A549 (cell line): Measurements from ENCODE around the gene MYH9. TPM values are rescaled to one million over a fixed set of nuclear protein-coding genes. Genes with fewer than 3 reads are reported as not detected.

ENCODE experiments used
- BHLHE40 ChIP-seq: IDR thresholded peaks from 2 replicates; pipeline ENCODE4 v1.6.1; 2012; ENCODE audit warnings: low read depth, low read length, inconsistent platforms
- CBX8 ChIP-seq: fragments of 200-600 bp; sonication (generic); IDR thresholded peaks from 2 replicates; pipeline ENCODE4 v1.6.1; 2016
- CHD2 ChIP-seq: fragments of 150-350 bp; IDR thresholded peaks from 2 replicates; pipeline ENCODE4 v1.6.1; 2014; ENCODE audit warnings: low read length; ENCODE audit not compliant: partially characterized antibody
- CHD4 ChIP-seq: fragments of 200-600 bp; sonication (generic); IDR thresholded peaks from 2 replicates; pipeline ENCODE4 v1.6.1; 2016; ENCODE audit warnings: antibody characterized with exemption, mild to moderate bottlenecking, borderline replicate concordance
- CTCF ChIP-seq: fragments of >200 bp; sonication (Bioruptor Twin); formaldehyde crosslinking; IDR thresholded peaks from 3 replicates; pipeline ENCODE4 v1.5.1; 2016
- EHF ChIP-seq: fragments of 250-450 bp; sonication (Bioruptor Pico); IDR thresholded peaks from 2 replicates; pipeline ENCODE4 v1.5.0; 2020; ENCODE audit warnings: mild to moderate bottlenecking
- EHMT2 ChIP-seq: fragments of 200-600 bp; sonication (generic); IDR thresholded peaks from 2 replicates; pipeline ENCODE4 v1.6.1; 2016; ENCODE audit warnings: antibody characterized with exemption, low read depth, mild to moderate bottlenecking, moderate library complexity
- EP300 ChIP-seq, 2 experiments: fragments of >200 bp; sonication (Bioruptor Twin); formaldehyde crosslinking; IDR thresholded peaks; 2 replicates in 1 of 2; 3 replicates in 1 of 2; pipeline ENCODE4 v1.6.1; 2016 to 2017
- FOSB ChIP-seq: fragments of 250-450 bp; sonication (Bioruptor Pico); IDR thresholded peaks from 2 replicates; pipeline ENCODE4 v1.5.0; 2020; ENCODE audit warnings: mild to moderate bottlenecking, moderate library complexity
- GATA3 ChIP-seq: IDR thresholded peaks from 2 replicates; pipeline ENCODE4 v1.6.1; 2012; ENCODE audit warnings: borderline replicate concordance
- HDAC2 ChIP-seq: fragments of 200-600 bp; sonication (generic); IDR thresholded peaks from 2 replicates; pipeline ENCODE4 v1.6.1; 2016
- HEYL ChIP-seq: fragments of 250-450 bp; sonication (Bioruptor Pico); IDR thresholded peaks from 2 replicates; pipeline ENCODE4 v1.8.0; 2021; ENCODE audit warnings: mild to moderate bottlenecking, moderate library complexity
- HOXA7 ChIP-seq: fragments of 250-450 bp; sonication (Bioruptor Pico); IDR thresholded peaks from 2 replicates; pipeline ENCODE4 v1.5.0; 2020; ENCODE audit warnings: mild to moderate bottlenecking, moderate library complexity
- HOXB13 ChIP-seq: fragments of 250-450 bp; sonication (Bioruptor Pico); IDR thresholded peaks from 2 replicates; pipeline ENCODE4 v1.5.0; 2020; ENCODE audit warnings: low read depth, mild to moderate bottlenecking, moderate library complexity
- JUNB ChIP-seq: fragments of >200 bp; sonication (Bioruptor Twin); formaldehyde crosslinking; IDR thresholded peaks from 2 replicates; pipeline ENCODE4 v1.6.1; 2016
- KDM1A ChIP-seq: fragments of 200-600 bp; sonication (generic); IDR thresholded peaks from 2 replicates; pipeline ENCODE4 v1.6.1; 2016; ENCODE audit warnings: low read depth, mild to moderate bottlenecking
- MAFK ChIP-seq: fragments of 450-650 bp; IDR thresholded peaks from 2 replicates; pipeline ENCODE4 v1.6.1; 2014; ENCODE audit not compliant: partially characterized antibody
- MAX ChIP-seq: IDR thresholded peaks from 2 replicates; pipeline ENCODE4 v1.6.1; 2012
- NR3C1 ChIP-seq: fragments of >200 bp; sonication (Bioruptor Twin); formaldehyde crosslinking; IDR thresholded peaks from 3 replicates; pipeline ENCODE4 v1.6.1; 2017
- PHF8 ChIP-seq: fragments of 200-600 bp; sonication (generic); IDR thresholded peaks from 2 replicates; pipeline ENCODE4 v1.6.1; 2016; ENCODE audit warnings: low read depth, mild to moderate bottlenecking, antibody characterized with exemption, moderate library complexity, borderline replicate concordance
- SMC3 ChIP-seq: fragments of >200 bp; sonication (Bioruptor Twin); formaldehyde crosslinking; IDR thresholded peaks from 3 replicates; pipeline ENCODE4 v1.6.1; 2018; ENCODE audit warnings: inconsistent platforms
- ZC3H11A ChIP-seq: fragments of 450-650 bp; IDR thresholded peaks from 2 replicates; pipeline ENCODE4 v1.6.1; 2014; ENCODE audit warnings: antibody characterized with exemption, mild to moderate bottlenecking
- ZFP36 ChIP-seq: fragments of 450-650 bp; IDR thresholded peaks from 2 replicates; pipeline ENCODE4 v1.6.1; 2014; ENCODE audit warnings: borderline replicate concordance; ENCODE audit not compliant: partially characterized antibody
- ZNF302 ChIP-seq: fragments of 250-450 bp; sonication (Bioruptor Pico); IDR thresholded peaks from 2 replicates; pipeline ENCODE4 v1.9.0; 2021; ENCODE audit warnings: inconsistent platforms, mild to moderate bottlenecking, moderate library complexity
- ZSCAN20 ChIP-seq: fragments of 250-450 bp; sonication (Bioruptor Pico); IDR thresholded peaks from 2 replicates; pipeline ENCODE4 v1.8.0; 2022; ENCODE audit warnings: mild to moderate bottlenecking, moderate library complexity
- polyA plus RNA-seq, 4 experiments: library from polyadenylated mRNA; depleted of rRNA in 3 of 4; stranded (reverse); fragments of >200 nt; fragmentation: RNase III in 1 of 4; extraction: RNeasy Plus Mini Kit Qiagen cat#74134 plus additional on column Dnase treatment in 1 of 4; gene quantifications; 2 replicates in 3 of 4; 3 replicates in 1 of 4; pipeline ENCODE4 v1.2.3, GENCODE V29; 2011 to 2017
- TF ChIP-seq, protein P1 (sequence below): fragments of 250-450 bp; sonication (Bioruptor Pico); IDR thresholded peaks from 2 replicates; pipeline ENCODE4 v1.5.0; 2020; ENCODE audit warnings: low read depth, mild to moderate bottlenecking, moderate library complexity
- TF ChIP-seq, protein P2 (sequence below): fragments of 250-450 bp; sonication (Bioruptor Pico); IDR thresholded peaks from 2 replicates; pipeline ENCODE4 v1.5.0; 2021; ENCODE audit warnings: mild to moderate bottlenecking, moderate library complexity, borderline replicate concordance

The MYH9 gene
- polyA plus RNA-seq, 2 of the 4 experiments (the other 2 are of a cell fraction) = 92.1 to 158 TPM

DNA sequence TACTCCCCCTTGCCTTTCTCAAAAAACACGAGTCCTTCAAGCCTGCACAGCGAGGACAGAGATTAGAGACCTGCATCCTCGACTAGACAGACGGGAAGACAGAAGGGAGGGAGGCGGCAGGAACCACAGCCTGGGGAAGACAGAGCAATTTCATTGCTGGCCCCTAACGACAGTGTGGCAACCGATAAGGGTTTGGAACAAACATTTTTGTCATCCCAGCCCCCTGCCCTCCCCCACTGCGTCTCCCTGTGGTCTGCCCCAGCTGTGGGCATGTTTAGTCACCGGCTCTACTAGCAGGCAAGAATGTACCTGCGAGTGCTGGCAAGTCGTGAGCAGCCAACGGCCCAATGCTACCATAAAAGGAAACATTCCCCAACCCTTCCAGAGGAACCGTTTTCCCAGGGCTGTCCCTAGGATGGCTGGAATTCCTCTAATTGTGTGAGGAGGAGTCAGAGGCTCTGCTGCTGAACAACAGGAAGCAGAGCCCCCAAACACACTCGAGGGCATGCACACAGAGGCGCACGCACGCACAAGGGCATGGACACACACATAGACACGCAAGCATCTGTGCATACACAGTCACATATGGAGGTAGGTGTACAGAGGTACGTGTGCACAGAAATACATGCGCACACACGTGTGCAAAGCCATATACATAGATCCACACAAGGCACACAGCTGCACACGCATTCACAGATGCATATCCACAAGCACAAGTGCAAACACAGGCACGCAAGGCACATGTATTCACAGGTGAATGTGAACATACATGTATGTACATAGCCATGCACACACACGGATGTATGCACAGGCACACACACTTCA, 58.3 kb downstream of the MYH9 start (continued):
- TF ChIP-seq PHF8 (no peak), JUNB (0 out of 2 replicates have a peak, but pooled peaks have one; percentile 9), EHF (CRISPR knock-in tag) (no peak), ZFP36 (peak; percentile 29), HDAC2 (no peak), ZSCAN20 (CRISPR knock-in tag) (no peak), CHD2 (no peak), GATA3 (peak; percentile 77; the same call in 1 of the 2 replicates), HEYL (CRISPR knock-in tag) (no peak), NR3C1 (no peak), ZNF302 (no peak), KDM1A (no peak), FOSB (CRISPR knock-in tag) (no peak), EP300 (IDR thresholded peaks at IDR 0.05) (peak; percentile 16 to 69; a peak in 1 of 5 replicates), BHLHE40 (no peak), SMC3 (0 out of 3 replicates have a peak, but pooled peaks have one; percentile 14), CBX8 (no peak), HOXB13 (CRISPR knock-in tag) (peak; percentile 61; the same call in 1 of the 2 replicates), CHD4 (no peak), HOXA7 (CRISPR knock-in tag) (no peak), CTCF (no peak), MAFK (no peak), ZC3H11A (no peak), MAX (peak; percentile 73), EHMT2 (no peak)
- TF ChIP-seq, protein P1, sequence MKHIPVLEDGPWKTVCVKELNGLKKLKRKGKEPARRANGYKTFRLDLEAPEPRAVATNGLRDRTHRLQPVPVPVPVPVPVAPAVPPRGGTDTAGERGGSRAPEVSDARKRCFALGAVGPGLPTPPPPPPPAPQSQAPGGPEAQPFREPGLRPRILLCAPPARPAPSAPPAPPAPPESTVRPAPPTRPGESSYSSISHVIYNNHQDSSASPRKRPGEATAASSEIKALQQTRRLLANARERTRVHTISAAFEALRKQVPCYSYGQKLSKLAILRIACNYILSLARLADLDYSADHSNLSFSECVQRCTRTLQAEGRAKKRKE (CRISPR knock-in tag) = no peak
- TF ChIP-seq, protein P2, sequence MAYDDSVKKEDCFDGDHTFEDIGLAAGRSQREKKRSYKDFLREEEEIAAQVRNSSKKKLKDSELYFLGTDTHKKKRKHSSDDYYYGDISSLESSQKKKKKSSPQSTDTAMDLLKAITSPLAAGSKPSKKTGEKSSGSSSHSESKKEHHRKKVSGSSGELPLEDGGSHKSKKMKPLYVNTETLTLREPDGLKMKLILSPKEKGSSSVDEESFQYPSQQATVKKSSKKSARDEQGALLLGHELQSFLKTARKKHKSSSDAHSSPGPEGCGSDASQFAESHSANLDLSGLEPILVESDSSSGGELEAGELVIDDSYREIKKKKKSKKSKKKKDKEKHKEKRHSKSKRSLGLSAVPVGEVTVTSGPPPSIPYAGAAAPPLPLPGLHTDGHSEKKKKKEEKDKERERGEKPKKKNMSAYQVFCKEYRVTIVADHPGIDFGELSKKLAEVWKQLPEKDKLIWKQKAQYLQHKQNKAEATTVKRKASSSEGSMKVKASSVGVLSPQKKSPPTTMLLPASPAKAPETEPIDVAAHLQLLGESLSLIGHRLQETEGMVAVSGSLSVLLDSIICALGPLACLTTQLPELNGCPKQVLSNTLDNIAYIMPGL (CRISPR knock-in tag) = no peak
- TF ChIP-seq, all 56 proteins: peak for 13
